Thymus (tissue), 2 donors: ENCODE data around the gene KIF18A. TPM values are rescaled to one million over a fixed set of nuclear protein-coding genes. Genes with fewer than 3 reads are reported as not detected.

ENCODE experiments used
- polyA plus RNA-seq: library from polyadenylated mRNA; stranded (reverse); fragments of 200-250 nt; gene quantifications from one replicate; pipeline ENCODE4 v1.2.3, GENCODE V29; 2013
- total RNA-seq: library from RNA; stranded (reverse); fragments of 120-200 nt; gene quantifications from one replicate; pipeline ENCODE4 v1.2.4, GENCODE V29; 2013
- donor health status: healthy.

The KIF18A gene
- total and polyA plus RNA-seq, 2 donors: 2.3 to 14.0 TPM

Other genes starting within 250 kb of the KIF18A start
- 8.5 TPM for gene METTL15, start 232 bp upstream of the KIF18A start, total RNA-seq
- 6.9 TPM for gene METTL15, start 232 bp upstream of the KIF18A start, polyA plus RNA-seq